GM08714 (cell line): ENCODE measurements around the gene IGSF8.
"Not testable (repeated sequence)": the region's sequence is repeated elsewhere in the genome, so short reads cannot be mapped to it uniquely, and the experiment has no call there.

Source experiments
- H3K4me3 ChIP-seq: fragments of 200-500 bp; sonication (Bioruptor generic); 2 replicates; pipeline ENCODE4 v1.5.1; 2014; ENCODE audit warnings: mild to moderate bottlenecking, low read length, inconsistent platforms
- ZNF274 ChIP-seq: IDR thresholded peaks from 2 replicates; pipeline ENCODE4 v1.6.1; 2012; ENCODE audit warnings: mild to moderate bottlenecking, low read depth, low read length

Gene IGSF8

DNA sequence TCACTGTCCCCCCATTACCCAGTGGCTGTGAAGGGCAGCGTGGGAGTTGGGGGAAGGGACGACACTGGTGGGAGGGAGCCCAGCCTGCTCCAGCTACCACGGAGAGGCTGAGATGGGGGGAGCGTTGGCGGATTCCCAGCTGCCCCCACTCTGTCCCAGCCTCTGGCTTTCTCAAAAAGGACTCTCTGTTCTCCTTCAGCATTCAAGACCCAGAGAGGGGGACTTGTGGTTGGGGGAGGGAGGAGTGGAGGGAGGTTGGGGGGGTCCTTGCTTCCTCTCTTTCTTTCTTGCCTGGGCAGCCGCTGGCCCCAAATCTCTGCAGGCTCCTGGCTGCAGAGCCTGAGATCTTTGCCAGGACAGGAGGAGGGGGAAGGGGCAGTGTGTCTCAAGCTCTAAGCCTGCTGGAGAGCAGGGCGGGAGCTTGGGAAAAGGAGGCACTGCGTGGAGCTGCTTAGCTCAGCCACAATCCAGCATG lies 19.3 kb upstream of the IGSF8 start:
- TF ChIP-seq ZNF274 = no peak
- no peak overlapping the region for H3K4me3 ChIP-seq

GRCh38 chr1:160117300-160117699 lies 18.9 kb upstream of the IGSF8 start:
- TF ChIP-seq ZNF274 = no peak
- no peak overlapping the region for H3K4me3 ChIP-seq

DNA sequence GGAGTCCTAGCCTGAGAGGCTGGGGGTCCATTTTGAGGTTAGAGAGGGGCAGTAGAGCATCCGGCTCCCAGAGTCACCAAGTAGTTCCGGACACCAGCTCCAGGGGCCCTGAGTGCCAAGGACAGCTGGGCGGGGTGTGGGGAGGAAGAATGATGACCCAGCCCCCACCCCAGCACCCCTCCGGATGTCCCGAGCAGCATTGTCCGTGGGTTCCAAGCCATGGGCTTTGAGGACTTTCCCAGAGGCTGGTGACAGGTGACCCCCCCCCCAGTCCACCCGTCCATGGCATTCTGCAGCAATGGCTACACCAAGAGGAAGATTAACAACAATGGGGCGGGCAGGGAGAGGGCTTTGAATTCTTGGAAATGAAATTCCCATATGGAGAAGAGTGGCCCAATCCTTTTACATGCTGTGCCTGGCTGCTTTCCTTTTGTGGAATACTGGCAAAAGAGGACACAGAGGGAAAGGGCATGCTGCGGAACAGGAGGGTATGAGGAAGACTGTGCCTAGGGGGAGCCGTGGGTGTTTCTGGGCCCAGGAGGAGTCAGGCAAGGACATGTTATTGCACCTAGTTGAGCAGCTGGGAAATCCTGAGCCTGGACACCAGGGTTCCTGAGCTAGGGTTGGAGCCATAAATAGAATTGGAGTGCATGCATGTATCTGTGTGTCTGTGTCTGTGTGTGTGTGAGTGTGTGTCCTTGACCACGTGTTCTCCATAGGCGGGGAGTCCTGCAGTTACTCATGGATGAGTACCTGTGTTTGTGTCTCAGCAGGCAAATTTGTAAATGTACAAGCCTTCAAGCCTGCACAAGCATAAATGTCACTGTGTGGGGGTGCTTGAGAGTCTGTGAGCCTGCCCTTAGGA lies 18.1 kb upstream of the IGSF8 start:
- no peak for TF ChIP-seq ZNF274
- no peak overlapping the region for H3K4me3 ChIP-seq

DNA sequence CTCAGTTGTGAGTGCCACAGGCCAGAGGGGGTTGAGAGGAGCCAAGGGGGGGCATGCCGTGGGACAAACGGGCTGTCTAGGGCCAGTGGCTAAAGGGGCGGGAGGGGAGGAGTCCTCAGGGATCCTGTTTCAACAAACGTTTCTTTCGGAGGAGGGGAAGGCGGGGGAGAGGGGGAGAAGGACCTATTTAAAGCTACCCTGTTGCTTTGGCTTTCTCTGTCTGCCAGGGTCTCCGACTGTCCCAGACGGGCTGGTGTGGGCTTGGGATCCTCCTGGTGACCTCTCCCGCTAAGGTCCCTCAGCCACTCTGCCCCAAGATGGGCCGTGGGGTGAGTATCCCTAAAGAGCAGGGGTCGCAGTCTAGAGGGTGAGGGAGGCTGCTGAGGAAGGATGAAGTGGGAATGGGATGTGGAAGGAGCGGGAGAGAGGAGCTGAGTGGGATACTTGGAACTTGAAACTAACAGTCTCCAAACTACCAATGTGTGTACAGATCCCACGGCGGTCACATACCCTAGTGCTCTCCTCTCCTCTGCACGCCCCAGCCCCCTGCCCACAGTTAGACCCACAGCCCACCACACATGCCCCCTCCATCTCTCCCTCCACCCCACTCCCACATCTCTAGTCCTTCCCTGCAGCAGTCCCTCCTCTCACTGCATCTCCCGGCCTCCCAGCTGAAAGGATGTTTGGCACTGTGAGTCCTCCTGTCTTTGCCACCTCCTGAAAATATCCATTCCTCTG lies 17.3 kb upstream of the IGSF8 start, which contains the start of gene ATP1A2:
Gene ATP1A2 (plus strand): TSS at position 215 of the 738 bp plus-strand sequence. CDS start 103 bp downstream, at position 318.
- TF ChIP-seq ZNF274 = no peak
- H3K4me3 ChIP-seq = no peak within 1 kb of the TSS

DNA sequence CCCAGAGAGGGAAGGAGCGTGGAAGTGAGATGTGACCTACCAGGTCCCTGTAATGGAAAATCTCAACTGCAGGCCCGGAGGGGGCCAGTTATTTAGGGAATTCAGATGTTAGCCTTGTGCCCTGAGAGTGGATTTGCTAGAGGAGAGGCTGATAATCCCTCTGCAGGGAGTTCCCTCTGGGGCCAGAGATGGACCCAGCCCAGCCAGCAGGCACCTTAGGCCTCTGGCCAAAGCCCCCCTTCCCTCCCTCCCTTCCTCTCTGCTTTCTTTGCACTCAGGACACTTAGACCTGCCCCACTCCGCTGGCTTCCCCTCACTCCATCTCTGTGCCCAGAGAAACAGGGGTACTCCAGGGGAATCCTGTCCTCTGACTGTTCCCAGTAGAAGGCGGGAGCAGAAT lies 15.7 kb upstream of the IGSF8 start:
- no peak overlapping the region for H3K4me3 ChIP-seq
- no peak for TF ChIP-seq ZNF274

- no peak overlapping the region for H3K4me3 ChIP-seq
- TF ChIP-seq ZNF274 = no peak
Measured at GRCh38 chr1:160113407-160113806, 15.0 kb upstream of the IGSF8 start.

- TF ChIP-seq ZNF274 = no peak
- no peak overlapping the region for H3K4me3 ChIP-seq
Measured at GRCh38 chr1:160112357-160112756, 13.9 kb upstream of the IGSF8 start.

- H3K4me3 ChIP-seq = not testable (repeated sequence)
Measured at GRCh38 chr1:160111462-160111861, 13.0 kb upstream of the IGSF8 start.

DNA sequence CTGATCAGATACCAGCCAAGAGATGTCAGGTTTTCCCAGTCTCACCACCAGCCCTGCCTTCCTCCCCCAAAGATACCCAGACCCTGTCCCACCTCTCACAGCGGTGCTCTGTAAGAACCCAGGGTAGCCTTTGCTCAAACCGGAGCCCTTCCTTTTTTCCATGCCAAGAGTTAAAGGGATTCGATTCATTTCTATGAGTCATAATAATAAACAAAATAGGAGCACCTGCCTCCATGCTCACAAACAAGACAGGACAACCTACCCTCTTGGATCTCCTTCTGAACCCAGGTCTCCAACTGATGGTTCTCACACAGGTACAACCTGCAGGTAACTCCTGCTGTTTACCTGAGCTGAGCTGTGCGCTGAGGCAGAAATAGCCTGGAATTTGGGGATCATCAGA lies 11.3 kb upstream of the IGSF8 start:
- no peak overlapping the region for H3K4me3 ChIP-seq

GRCh38 chr1:160108888-160109662 lies 10.7 kb upstream of the IGSF8 start:
- H3K4me3 ChIP-seq = no peak overlapping the region
- TF ChIP-seq ZNF274 = no peak

More for the DNA sequence above, 11.3 kb upstream of the IGSF8 start:
- TF ChIP-seq ZNF274 = no peak

- no peak for TF ChIP-seq ZNF274
Measured at GRCh38 chr1:160107512-160107911, 9.1 kb upstream of the IGSF8 start.

DNA sequence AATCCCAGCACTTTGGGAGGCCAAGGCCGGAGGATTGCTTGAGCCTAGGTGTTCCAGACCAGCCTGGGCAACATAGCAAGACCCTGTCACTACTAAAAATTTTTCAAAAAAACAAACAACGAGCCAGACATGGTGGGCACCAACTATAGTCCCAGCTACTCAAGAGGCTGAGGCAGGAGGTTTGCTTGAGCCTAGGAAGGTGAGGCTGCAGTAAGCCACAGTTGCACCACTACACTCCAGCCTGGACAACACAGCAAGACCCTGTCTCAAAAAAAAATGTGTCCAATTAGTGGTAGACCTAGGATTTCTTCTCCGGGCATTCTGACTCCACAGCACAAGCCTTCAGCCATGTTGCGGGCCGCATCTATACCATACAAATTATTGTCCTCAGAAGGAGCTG lies 6.7 kb upstream of the IGSF8 start:
- TF ChIP-seq ZNF274 = no peak
- H3K4me3 ChIP-seq = no peak overlapping the region

More at GRCh38 chr1:160107512-160107911, 9.1 kb upstream of the IGSF8 start:
- H3K4me3 ChIP-seq = no peak overlapping the region

- no peak overlapping the region for H3K4me3 ChIP-seq
- no peak for TF ChIP-seq ZNF274
Measured at GRCh38 chr1:160104486-160104885, 6.1 kb upstream of the IGSF8 start.
